ENCODE data around the gene SEMA6C. TPM values are rescaled to one million over a fixed set of nuclear protein-coding genes. Genes with fewer than 3 reads are reported as not detected.

Gene SEMA6C
- total and polyA plus RNA-seq, 2 donors from 2014 or later = 7.6 to 17.4 TPM

DNA sequence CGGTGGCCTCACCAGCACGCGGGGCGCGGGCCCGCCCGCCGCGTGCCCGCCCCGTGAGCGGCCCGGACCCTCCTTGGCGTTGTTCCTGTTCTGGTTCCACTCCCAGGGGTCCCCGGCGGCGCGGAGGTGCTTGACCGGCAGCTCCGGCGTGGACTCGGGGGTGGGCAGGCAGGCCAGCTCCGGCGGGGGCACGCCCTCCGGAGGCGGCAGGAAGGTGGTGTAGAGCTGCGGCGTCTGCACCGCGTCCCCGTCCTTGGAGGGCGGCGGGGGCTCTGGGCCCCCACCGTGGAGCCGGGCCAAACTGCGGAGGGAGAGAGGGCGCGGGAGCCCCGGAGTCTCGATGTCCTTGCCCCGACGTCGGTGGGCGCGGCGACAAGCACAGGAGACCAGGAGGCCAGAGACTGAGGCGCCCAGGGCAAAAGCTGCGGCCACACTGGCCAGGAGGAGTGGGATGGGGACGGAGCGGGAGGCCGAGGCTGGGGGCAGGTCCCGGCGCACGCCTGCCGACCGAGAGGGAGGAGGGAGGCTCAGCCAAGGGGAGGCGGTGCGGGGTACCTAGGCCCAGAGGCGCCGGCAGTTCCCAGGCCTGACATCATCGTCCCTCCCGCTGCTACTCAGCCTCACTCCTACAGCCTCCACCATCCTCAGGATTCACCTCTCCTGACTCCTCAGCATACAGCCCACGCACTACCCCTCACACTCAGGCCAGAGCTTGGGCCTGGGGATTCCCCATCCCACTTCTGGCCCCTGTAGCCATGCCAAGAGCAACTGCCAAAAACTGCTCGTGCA lies 13.2 kb downstream of the SEMA6C start:
- no peak for FAIRE-seq
- peak in 3 of 5 donors; percentile 12 to 80 (median 24) for DNase-seq
- TF ChIP-seq, protein P1, sequence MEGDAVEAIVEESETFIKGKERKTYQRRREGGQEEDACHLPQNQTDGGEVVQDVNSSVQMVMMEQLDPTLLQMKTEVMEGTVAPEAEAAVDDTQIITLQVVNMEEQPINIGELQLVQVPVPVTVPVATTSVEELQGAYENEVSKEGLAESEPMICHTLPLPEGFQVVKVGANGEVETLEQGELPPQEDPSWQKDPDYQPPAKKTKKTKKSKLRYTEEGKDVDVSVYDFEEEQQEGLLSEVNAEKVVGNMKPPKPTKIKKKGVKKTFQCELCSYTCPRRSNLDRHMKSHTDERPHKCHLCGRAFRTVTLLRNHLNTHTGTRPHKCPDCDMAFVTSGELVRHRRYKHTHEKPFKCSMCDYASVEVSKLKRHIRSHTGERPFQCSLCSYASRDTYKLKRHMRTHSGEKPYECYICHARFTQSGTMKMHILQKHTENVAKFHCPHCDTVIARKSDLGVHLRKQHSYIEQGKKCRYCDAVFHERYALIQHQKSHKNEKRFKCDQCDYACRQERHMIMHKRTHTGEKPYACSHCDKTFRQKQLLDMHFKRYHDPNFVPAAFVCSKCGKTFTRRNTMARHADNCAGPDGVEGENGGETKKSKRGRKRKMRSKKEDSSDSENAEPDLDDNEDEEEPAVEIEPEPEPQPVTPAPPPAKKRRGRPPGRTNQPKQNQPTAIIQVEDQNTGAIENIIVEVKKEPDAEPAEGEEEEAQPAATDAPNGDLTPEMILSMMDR (IDR thresholded peaks at IDR 0.05; ENCODE audit: borderline replicate concordance, extremely low read depth, insufficient read depth) = no peak
- no peaks in the 10 kb centered on the region for H3K27me3 ChIP-seq (ENCODE audit: control insufficient read depth, insufficient read depth, low read length)
- no peak overlapping the region for H3K27ac ChIP-seq (ENCODE audit: low read depth in 2 of 2, low read length in 2 of 2)
- no peak overlapping the region for H3K4me3 ChIP-seq (ENCODE audit: low read length in 3 of 3)
- intact Hi-C loops (cut with DNase I) = no loop called here
- H3K9ac ChIP-seq (ENCODE audit: low read length in 3 of 3) = no peak overlapping the region
- peaks cover 0 to 4% (median 0%) of the 10 kb centered on the region in 3 donors for H3K4me1 ChIP-seq (ENCODE audit: control insufficient read depth in 2 of 3, insufficient read depth in 2 of 3, low read depth in 1 of 3, low read length in 3 of 3)
- no peaks in the 10 kb centered on the region for H3K9me3 ChIP-seq (ENCODE audit: control insufficient read depth in 2 of 3, insufficient read depth in 1 of 3, low read length in 3 of 3)
- peaks cover 0 to 24% (median 2%) of the 10 kb centered on the region in 3 donors for H3K36me3 ChIP-seq (ENCODE audit: control insufficient read depth in 2 of 3, insufficient read depth in 3 of 3, low read length in 3 of 3)

DNA sequence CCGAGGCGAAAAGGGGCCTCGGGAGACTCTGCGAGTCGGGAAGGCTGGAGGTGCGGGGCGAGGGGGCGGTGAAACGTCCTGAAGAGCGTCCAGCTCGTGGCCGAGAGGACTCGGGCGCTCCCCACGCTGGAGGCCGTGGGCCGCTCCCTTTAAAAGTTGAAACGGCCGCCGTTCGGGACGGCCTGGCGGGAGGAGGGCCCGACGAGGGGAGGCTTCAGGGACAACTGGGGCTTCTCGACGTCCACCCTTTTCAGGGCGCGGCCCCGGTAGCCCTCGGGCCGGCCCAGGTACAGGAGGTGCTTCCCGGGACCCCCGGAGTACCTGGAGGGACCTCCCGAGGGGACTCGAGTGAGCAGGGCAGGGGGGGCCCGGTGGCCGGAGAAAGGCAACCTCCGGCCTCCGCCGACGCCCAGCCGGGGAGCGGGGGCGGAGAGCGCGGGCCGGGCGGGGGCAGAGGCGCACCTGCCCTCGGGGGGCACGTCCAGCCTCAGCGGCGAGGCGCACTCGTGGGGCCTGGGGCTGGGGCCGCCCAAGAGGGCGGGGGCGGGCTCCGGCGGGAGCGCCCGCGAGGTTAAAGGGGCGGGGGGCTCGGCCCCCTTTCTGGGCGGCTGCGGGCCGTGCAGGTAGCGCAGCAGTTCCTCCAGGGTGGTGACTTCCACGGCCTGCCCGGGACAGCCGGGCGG lies 14.0 kb downstream of the SEMA6C start:
- no peak for FAIRE-seq

DNA sequence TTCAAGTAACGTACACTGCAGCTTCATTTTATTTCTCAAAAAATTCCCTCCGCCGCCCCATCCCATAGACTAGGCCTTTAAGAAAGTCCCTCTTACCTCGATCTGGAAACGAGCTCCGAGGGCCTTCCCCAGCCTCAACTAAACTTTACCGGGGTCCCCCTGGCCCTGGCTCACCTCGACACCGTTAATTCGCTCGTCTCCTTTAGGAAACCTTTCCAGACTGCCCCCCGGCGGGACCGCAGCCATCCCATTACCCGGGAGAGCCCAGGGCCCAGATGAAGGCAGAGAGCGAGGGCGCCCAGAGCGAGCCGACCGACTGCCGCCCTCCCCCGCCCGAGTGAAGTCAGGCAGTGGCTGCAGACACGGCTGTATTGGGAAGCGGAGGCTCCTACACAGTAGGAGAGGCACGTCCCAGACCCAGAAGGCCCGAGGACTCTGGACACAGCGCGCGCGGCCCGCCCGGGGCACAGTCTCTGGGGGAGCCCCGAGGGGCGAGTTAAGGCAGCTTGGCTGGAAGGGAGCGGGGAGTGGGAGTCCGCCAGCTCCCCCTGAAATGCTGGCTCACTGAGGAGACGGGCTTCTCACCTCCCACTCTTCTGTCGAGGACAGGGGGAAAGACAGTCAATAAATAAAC lies 14.6 kb downstream of the SEMA6C start:
- Histone ChIP-seq H3K9me3 (ENCODE audit: control insufficient read depth in 2 of 3, insufficient read depth in 1 of 3, low read length in 3 of 3) (no peaks in the 10 kb centered on the region), H3K27me3 (ENCODE audit: control insufficient read depth, insufficient read depth, low read length) (no peaks in the 10 kb centered on the region), H3K9ac (ENCODE audit: low read length in 3 of 3) (peak overlapping the region; percentile 30 to 55 (median 41)), H3K4me1 (ENCODE audit: control insufficient read depth in 2 of 3, insufficient read depth in 2 of 3, low read depth in 1 of 3, low read length in 3 of 3) (peaks cover 0 to 4% (median 0%) of the 10 kb centered on the region in 3 donors), H3K36me3 (ENCODE audit: control insufficient read depth in 2 of 3, insufficient read depth in 3 of 3, low read length in 3 of 3) (peaks cover 0 to 22% (median 2%) of the 10 kb centered on the region in 3 donors), H3K27ac (ENCODE audit: low read depth in 2 of 2, low read length in 2 of 2) (no peak overlapping the region), H3K4me3 (ENCODE audit: low read length in 3 of 3) (peak overlapping the region; percentile 52 to 61 (median 56))
- intact Hi-C loops (cut with DNase I) = no loop called here
- TF ChIP-seq, protein P1 (IDR thresholded peaks at IDR 0.05; ENCODE audit: borderline replicate concordance, extremely low read depth, insufficient read depth) = no peak
- peak; percentile 66 to 84 (median 78) for DNase-seq
- FAIRE-seq = no peak

More for the DNA sequence above, 14.0 kb downstream of the SEMA6C start:
- TF ChIP-seq, protein P1 (IDR thresholded peaks at IDR 0.05; ENCODE audit: borderline replicate concordance, extremely low read depth, insufficient read depth) = no peak
- Histone ChIP-seq H3K9ac (ENCODE audit: low read length in 3 of 3) (no peak overlapping the region), H3K27me3 (ENCODE audit: control insufficient read depth, insufficient read depth, low read length) (no peaks in the 10 kb centered on the region), H3K4me1 (ENCODE audit: control insufficient read depth in 2 of 3, insufficient read depth in 2 of 3, low read depth in 1 of 3, low read length in 3 of 3) (peaks cover 0 to 4% (median 0%) of the 10 kb centered on the region in 3 donors), H3K27ac (ENCODE audit: low read depth in 2 of 2, low read length in 2 of 2) (no peak overlapping the region), H3K4me3 (ENCODE audit: low read length in 3 of 3) (peak overlapping the region in 1 of 3 donors; percentile 61), H3K9me3 (ENCODE audit: control insufficient read depth in 2 of 3, insufficient read depth in 1 of 3, low read length in 3 of 3) (no peaks in the 10 kb centered on the region), H3K36me3 (ENCODE audit: control insufficient read depth in 2 of 3, insufficient read depth in 3 of 3, low read length in 3 of 3) (peaks cover 0 to 24% (median 2%) of the 10 kb centered on the region in 3 donors)
- intact Hi-C loops (cut with DNase I) = no loop called here
- DNase-seq = peak in 1 of 5 donors; percentile 75

All from kidney (tissue), 14 donors.